Suprapubic skin (tissue), 4 donors: Measurements from ENCODE around the gene LSM14A.

Experiments
- CTCF ChIP-seq, 2 donors: fragments of 200-600 bp in 1 of 2; fragments of 450-650 bp in 1 of 2; sonication (generic) in 1 of 2; IDR thresholded peaks; one replicate each; pipeline ENCODE4 v1.5.1; 2016 to 2019; ENCODE audit warnings: antibody characterized with exemption in 2 of 2, mild to moderate bottlenecking in 1 of 2, moderate library complexity in 1 of 2
- EP300 ChIP-seq: sonication (generic); formaldehyde crosslinking; IDR thresholded peaks from one replicate; pipeline ENCODE4 v1.6.1; 2017; ENCODE audit warnings: antibody characterized with exemption
- POLR2A ChIP-seq, 2 donors: fragments of 450-650 bp; IDR thresholded peaks; one replicate each; pipeline ENCODE4 v1.6.1; 2017; ENCODE audit warnings: antibody characterized with exemption in 2 of 2, mild to moderate bottlenecking in 2 of 2, moderate library complexity in 2 of 2
- POLR2AphosphoS5 ChIP-seq, 3 donors: sonication (generic); formaldehyde crosslinking; IDR thresholded peaks; one replicate each; pipeline ENCODE4 v1.6.1; 2017; ENCODE audit warnings: antibody characterized with exemption in 3 of 3

- TF ChIP-seq POLR2A (IDR thresholded peaks at IDR 0.05) = no peak
- no peak for TF ChIP-seq CTCF (IDR thresholded peaks at IDR 0.05)
- no peak for TF ChIP-seq EP300
- no peak for TF ChIP-seq POLR2AphosphoS5 (IDR thresholded peaks at IDR 0.05)
Measured at GRCh38 chr19:34246340-34246739, 74.0 kb downstream of the LSM14A start.
